Measurements from ENCODE around the gene ABCG5.

The ABCG5 gene

GRCh38 chr2:43846140-43846793, 7.6 kb upstream of the ABCG5 start:
- no peak for TF ChIP-seq CTCF (IDR thresholded peaks at IDR 0.05)
- no peak overlapping the region for H3K27ac ChIP-seq
- H3K9me3 ChIP-seq (ENCODE audit: control insufficient read depth, low read length) = no peaks in the 10 kb centered on the region
- no peak overlapping the region for H2AFZ ChIP-seq
- H3K27me3 ChIP-seq (ENCODE audit: control insufficient read depth, insufficient read depth, low read length) = no peaks in the 10 kb centered on the region
- no peaks in the 10 kb centered on the region for H3K36me3 ChIP-seq (ENCODE audit: control insufficient read depth, insufficient read depth, low read length)
- no peak overlapping the region for H3K9ac ChIP-seq
- H3K4me2 ChIP-seq (ENCODE audit: low read length) = no peak overlapping the region
- no peaks in the 10 kb centered on the region for H3K79me2 ChIP-seq
- no peaks in the 10 kb centered on the region for H3K4me1 ChIP-seq
- no peak overlapping the region for H3K4me3 ChIP-seq (ENCODE audit: low read depth, low read length)

- no peak overlapping the region for H2AFZ ChIP-seq
- H3K27me3 ChIP-seq (ENCODE audit: control insufficient read depth, insufficient read depth, low read length) = no peaks in the 10 kb centered on the region
- H3K4me1 ChIP-seq = no peaks in the 10 kb centered on the region
- H3K27ac ChIP-seq = no peak overlapping the region
- no peak overlapping the region for H3K4me3 ChIP-seq (ENCODE audit: low read depth, low read length)
- no peak for TF ChIP-seq CTCF (IDR thresholded peaks at IDR 0.05)
- H3K79me2 ChIP-seq = no peaks in the 10 kb centered on the region
- no peak overlapping the region for H3K4me2 ChIP-seq (ENCODE audit: low read length)
- H3K9me3 ChIP-seq (ENCODE audit: control insufficient read depth, low read length) = no peaks in the 10 kb centered on the region
- no peaks in the 10 kb centered on the region for H3K36me3 ChIP-seq (ENCODE audit: control insufficient read depth, insufficient read depth, low read length)
- no peak overlapping the region for H3K9ac ChIP-seq
Observed at GRCh38 chr2:43845181-43845580, 6.5 kb upstream of the ABCG5 start.

- Histone ChIP-seq H3K4me2 (ENCODE audit: low read length) (no peak overlapping the region), H3K36me3 (ENCODE audit: control insufficient read depth, insufficient read depth, low read length) (no peaks in the 10 kb centered on the region), H3K27me3 (ENCODE audit: control insufficient read depth, insufficient read depth, low read length) (no peaks in the 10 kb centered on the region), H2AFZ (no peak overlapping the region), H3K4me3 (ENCODE audit: low read depth, low read length) (no peak overlapping the region), H3K4me1 (no peaks in the 10 kb centered on the region), H3K27ac (no peak overlapping the region), H3K9me3 (ENCODE audit: control insufficient read depth, low read length) (no peaks in the 10 kb centered on the region), H3K79me2 (no peaks in the 10 kb centered on the region), H3K9ac (no peak overlapping the region)
- no peak for TF ChIP-seq CTCF (IDR thresholded peaks at IDR 0.05)
Observed at GRCh38 chr2:43842866-43843226, 4.2 kb upstream of the ABCG5 start.

- Histone ChIP-seq H2AFZ (no peak overlapping the region), H3K9me3 (ENCODE audit: control insufficient read depth, low read length) (no peaks in the 10 kb centered on the region), H3K9ac (no peak overlapping the region), H3K79me2 (no peaks in the 10 kb centered on the region), H3K36me3 (ENCODE audit: control insufficient read depth, insufficient read depth, low read length) (no peaks in the 10 kb centered on the region), H3K4me3 (ENCODE audit: low read depth, low read length) (no peak overlapping the region), H3K27me3 (ENCODE audit: control insufficient read depth, insufficient read depth, low read length) (no peaks in the 10 kb centered on the region), H3K27ac (no peak overlapping the region), H3K4me2 (ENCODE audit: low read length) (no peak overlapping the region), H3K4me1 (no peaks in the 10 kb centered on the region)
- no peak for TF ChIP-seq CTCF (IDR thresholded peaks at IDR 0.05)
Observed at GRCh38 chr2:43841949-43842865, 3.6 kb upstream of the ABCG5 start.

Measured in parathyroid adenoma (tissue), 2 donors.